ENCODE results near the gene CETP.
"Not testable (repeated sequence)": the region's sequence is repeated elsewhere in the genome, so short reads cannot be mapped to it uniquely, and the experiment has no call there.

Gene CETP

GRCh38 chr16:56980201-56980535 lies 18.4 kb downstream of the CETP start:
- DNase-seq (ENCODE audit: extremely low read depth in 1 of 2, low read depth in 1 of 2): no peak

GRCh38 chr16:56980792-56981724 lies 19.3 kb downstream of the CETP start:
- DNase-seq (ENCODE audit: extremely low read depth in 1 of 2, low read depth in 1 of 2): no peak

- no peak for DNase-seq (ENCODE audit: extremely low read depth in 1 of 2, low read depth in 1 of 2)
Observed at GRCh38 chr16:56981729-56982271, 20.1 kb downstream of the CETP start.

- no peak for DNase-seq (ENCODE audit: extremely low read depth in 1 of 2, low read depth in 1 of 2)
Observed at GRCh38 chr16:56982695-56983094, 20.9 kb downstream of the CETP start.

- DNase-seq (ENCODE audit: extremely low read depth in 1 of 2, low read depth in 1 of 2): no peak
Observed at GRCh38 chr16:56983211-56983751, 21.5 kb downstream of the CETP start.

- no peak for DNase-seq (ENCODE audit: extremely low read depth in 1 of 2, low read depth in 1 of 2)
Observed at GRCh38 chr16:56984639-56985038, 22.9 kb downstream of the CETP start.

- no peak for DNase-seq (ENCODE audit: extremely low read depth in 1 of 2, low read depth in 1 of 2)
Observed at GRCh38 chr16:56985288-56985961, 23.7 kb downstream of the CETP start.

- DNase-seq (ENCODE audit: extremely low read depth in 1 of 2, low read depth in 1 of 2): no peak
Observed at GRCh38 chr16:56985962-56986360, 24.2 kb downstream of the CETP start.

GRCh38 chr16:56986361-56986760 lies 24.6 kb downstream of the CETP start:
- no peak for DNase-seq (ENCODE audit: extremely low read depth in 1 of 2, low read depth in 1 of 2)

- not testable (repeated sequence) for DNase-seq (ENCODE audit: extremely low read depth in 1 of 2, low read depth in 1 of 2)
Observed at GRCh38 chr16:56986908-56987307, 25.2 kb downstream of the CETP start.

- no peak for DNase-seq (ENCODE audit: extremely low read depth in 1 of 2, low read depth in 1 of 2)
Observed at GRCh38 chr16:56987692-56988091, 25.9 kb downstream of the CETP start.

- DNase-seq (ENCODE audit: extremely low read depth in 1 of 2, low read depth in 1 of 2): no peak
Observed at GRCh38 chr16:56988161-56988947, 26.6 kb downstream of the CETP start.

- peak; percentile 76 to 88 for DNase-seq (ENCODE audit: extremely low read depth in 1 of 2, low read depth in 1 of 2)
Observed at GRCh38 chr16:56988948-56989945, 27.5 kb downstream of the CETP start, which contains the start of gene NLRC5. Gene NLRC5 (plus strand): TSS chr16:56989557. CDS start chr16:57020713, 31,156 bp downstream.

- no peak for DNase-seq (ENCODE audit: extremely low read depth in 1 of 2, low read depth in 1 of 2)
Observed at GRCh38 chr16:56989988-56990387, 28.2 kb downstream of the CETP start.

- DNase-seq (ENCODE audit: extremely low read depth in 1 of 2, low read depth in 1 of 2): no peak
Observed at GRCh38 chr16:56990407-56991286, 28.9 kb downstream of the CETP start.

- not testable (repeated sequence) for DNase-seq (ENCODE audit: extremely low read depth in 1 of 2, low read depth in 1 of 2)
Observed at GRCh38 chr16:56992431-56992830, 30.7 kb downstream of the CETP start.

- DNase-seq (ENCODE audit: extremely low read depth in 1 of 2, low read depth in 1 of 2): no peak
Observed at GRCh38 chr16:56993204-56993603, 31.5 kb downstream of the CETP start.

- DNase-seq (ENCODE audit: extremely low read depth in 1 of 2, low read depth in 1 of 2): no peak
Observed at GRCh38 chr16:56994311-56994710, 32.6 kb downstream of the CETP start.

Data from stimulated activated CD8-positive, alpha-beta memory T cell treated with anti-CD3 and anti-CD28 coated beads, Interleukin-7, amount 100 ng/mL, for 48 hours (primary cell).